ENCODE results near the gene PKHD1. TPM values are rescaled to one million over a fixed set of nuclear protein-coding genes. Genes with fewer than 3 reads are reported as not detected.

PKHD1 gene
- total RNA-seq, 2 donors from 2014 or later, result 0.14 TPM; not detected in 1

GRCh38 chr6:51936531-51937290 lies 150.7 kb downstream of the PKHD1 start:
- Histone ChIP-seq H3K4me3 (no peak overlapping the region), H3K4me1 (ENCODE audit: control insufficient read depth in 1 of 2, low read depth in 2 of 2) (no peaks in the 10 kb centered on the region), H3K27ac (no peak overlapping the region), H3K27me3 (replicated peaks; ENCODE audit: insufficient read depth) (no peaks in the 10 kb centered on the region), H3K36me3 (no peaks in the 10 kb centered on the region), H3K9me3 (no peaks in the 10 kb centered on the region)
- DNase-seq (ENCODE audit: low spot score) (no peak), ATAC-seq (ENCODE audit: insufficient number of reproducible peaks, low FRiP score, low read depth) (no peak)
- TF ChIP-seq CTCF (IDR thresholded peaks at IDR 0.05), result no peak

DNA sequence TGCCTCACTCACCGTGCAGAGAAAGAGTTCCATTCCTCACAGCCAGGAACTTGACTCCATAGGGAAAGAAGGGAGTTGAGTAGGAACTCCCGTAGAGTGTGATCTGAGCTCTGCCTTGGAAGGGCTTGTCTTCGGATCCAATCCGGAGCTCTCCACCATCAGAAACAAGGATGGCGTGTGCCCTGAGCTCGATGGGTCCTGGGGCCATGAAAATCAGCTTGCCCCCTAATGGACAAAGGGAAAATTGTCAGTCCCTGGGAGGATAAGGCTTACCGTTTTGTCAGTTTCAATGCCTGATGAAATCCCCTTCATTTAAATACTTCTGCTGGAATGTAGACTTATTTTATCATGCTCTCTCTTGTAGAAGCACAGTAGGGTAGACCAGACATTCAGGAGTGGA lies 153.3 kb downstream of the PKHD1 start:
- ATAC-seq (ENCODE audit: insufficient number of reproducible peaks, low FRiP score, low read depth) (no peak), DNase-seq (ENCODE audit: low spot score) (no peak)
- Histone ChIP-seq H3K4me3 (no peak overlapping the region), H3K4me1 (ENCODE audit: control insufficient read depth in 1 of 2, low read depth in 2 of 2) (no peaks in the 10 kb centered on the region), H3K27ac (no peak overlapping the region), H3K36me3 (no peaks in the 10 kb centered on the region), H3K9me3 (no peaks in the 10 kb centered on the region), H3K27me3 (replicated peaks; ENCODE audit: insufficient read depth) (no peaks in the 10 kb centered on the region)
- TF ChIP-seq CTCF (IDR thresholded peaks at IDR 0.05), result no peak

DNA sequence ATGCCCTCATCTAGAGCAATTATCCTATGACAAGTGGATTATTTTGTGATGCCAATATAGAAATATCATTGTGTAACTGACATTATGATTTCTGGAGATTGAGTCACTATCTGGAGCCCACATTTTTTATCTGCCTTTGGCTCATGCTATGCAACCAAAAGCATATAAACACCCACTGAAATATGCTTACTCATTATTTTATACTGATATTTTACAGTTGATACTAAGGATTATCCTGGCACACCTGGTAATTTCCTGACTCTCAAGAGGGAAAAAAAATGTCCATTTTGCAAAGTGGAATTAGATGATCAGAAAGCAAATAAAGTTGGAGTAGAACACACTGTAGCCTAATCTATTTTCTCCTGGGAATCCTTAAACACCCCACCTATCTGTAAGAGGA lies 154.5 kb downstream of the PKHD1 start:
- Histone ChIP-seq H3K4me1 (ENCODE audit: control insufficient read depth in 1 of 2, low read depth in 2 of 2) (no peaks in the 10 kb centered on the region), H3K36me3 (no peaks in the 10 kb centered on the region), H3K4me3 (no peak overlapping the region), H3K9me3 (no peaks in the 10 kb centered on the region), H3K27ac (no peak overlapping the region), H3K27me3 (replicated peaks; ENCODE audit: insufficient read depth) (no peaks in the 10 kb centered on the region)
- TF ChIP-seq CTCF (IDR thresholded peaks at IDR 0.05), result no peak
- ATAC-seq (ENCODE audit: insufficient number of reproducible peaks, low FRiP score, low read depth) (no peak), DNase-seq (ENCODE audit: low spot score) (no peak)

GRCh38 chr6:51930602-51931001 lies 156.8 kb downstream of the PKHD1 start:
- H3K4me3 ChIP-seq, result no peak overlapping the region
- DNase-seq (ENCODE audit: low spot score) (no peak), ATAC-seq (ENCODE audit: insufficient number of reproducible peaks, low FRiP score, low read depth) (no peak)
- no peaks in the 10 kb centered on the region for H3K4me1 ChIP-seq (ENCODE audit: control insufficient read depth in 1 of 2, low read depth in 2 of 2)
- no peak overlapping the region for H3K27ac ChIP-seq
- H3K27me3 ChIP-seq (replicated peaks; ENCODE audit: insufficient read depth), result no peaks in the 10 kb centered on the region
- no peaks in the 10 kb centered on the region for H3K36me3 ChIP-seq
- H3K9me3 ChIP-seq, result no peaks in the 10 kb centered on the region
- TF ChIP-seq CTCF (IDR thresholded peaks at IDR 0.05), result no peak

- Histone ChIP-seq H3K27ac (no peak overlapping the region), H3K4me1 (ENCODE audit: control insufficient read depth in 1 of 2, low read depth in 2 of 2) (no peaks in the 10 kb centered on the region), H3K36me3 (no peaks in the 10 kb centered on the region), H3K4me3 (no peak overlapping the region), H3K27me3 (replicated peaks; ENCODE audit: insufficient read depth) (no peaks in the 10 kb centered on the region), H3K9me3 (no peaks in the 10 kb centered on the region)
- ATAC-seq (ENCODE audit: insufficient number of reproducible peaks, low FRiP score, low read depth) (no peak), DNase-seq (ENCODE audit: low spot score) (no peak)
- no peak for TF ChIP-seq CTCF (IDR thresholded peaks at IDR 0.05)
Observed at GRCh38 chr6:51929934-51930574, 157.4 kb downstream of the PKHD1 start.

All from thoracic aorta (tissue), 2 donors.